Uterus (tissue), 2 donors: Measurements from ENCODE around the gene UTP11.

Source experiments
- POLR2A ChIP-seq, 2 donors: fragments of 450-650 bp; IDR thresholded peaks; one replicate each; pipeline ENCODE4 v1.6.1; 2016; ENCODE audit warnings: antibody characterized with exemption in 2 of 2, mild to moderate bottlenecking in 1 of 2, moderate library complexity in 1 of 2
- TF ChIP-seq, protein P1 (sequence below), 4 experiments: fragments of 200-600 bp in 2 of 4; fragments of 450-650 bp in 2 of 4; sonication (generic) in 2 of 4; IDR thresholded peaks; one replicate each; pipeline ENCODE4 v1.5.1; 2016 to 2019; ENCODE audit warnings: antibody characterized with exemption in 4 of 4, mild to moderate bottlenecking in 2 of 4, moderate library complexity in 1 of 4

DNA sequence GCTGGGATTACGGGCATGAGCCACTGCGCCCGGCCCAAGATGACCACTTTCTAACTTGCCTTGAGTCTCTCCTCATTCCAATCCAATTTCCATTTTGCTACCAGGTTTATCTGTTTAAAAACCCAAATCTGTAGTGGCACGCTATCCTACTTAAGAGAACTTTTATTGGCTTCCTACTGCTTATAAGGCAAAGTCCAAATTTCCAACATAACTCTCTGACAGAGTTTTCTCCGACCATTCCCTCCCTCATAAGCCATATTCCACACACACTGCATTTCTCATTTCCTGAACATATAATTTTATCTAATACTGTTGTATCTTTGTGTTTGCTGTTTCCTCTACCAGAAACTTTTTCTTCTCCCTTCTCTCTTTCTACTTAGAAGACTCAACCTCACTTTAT lies 38.0 kb upstream of the UTP11 start:
- TF ChIP-seq POLR2A (IDR thresholded peaks at IDR 0.05), result no peak
- TF ChIP-seq, protein P1, sequence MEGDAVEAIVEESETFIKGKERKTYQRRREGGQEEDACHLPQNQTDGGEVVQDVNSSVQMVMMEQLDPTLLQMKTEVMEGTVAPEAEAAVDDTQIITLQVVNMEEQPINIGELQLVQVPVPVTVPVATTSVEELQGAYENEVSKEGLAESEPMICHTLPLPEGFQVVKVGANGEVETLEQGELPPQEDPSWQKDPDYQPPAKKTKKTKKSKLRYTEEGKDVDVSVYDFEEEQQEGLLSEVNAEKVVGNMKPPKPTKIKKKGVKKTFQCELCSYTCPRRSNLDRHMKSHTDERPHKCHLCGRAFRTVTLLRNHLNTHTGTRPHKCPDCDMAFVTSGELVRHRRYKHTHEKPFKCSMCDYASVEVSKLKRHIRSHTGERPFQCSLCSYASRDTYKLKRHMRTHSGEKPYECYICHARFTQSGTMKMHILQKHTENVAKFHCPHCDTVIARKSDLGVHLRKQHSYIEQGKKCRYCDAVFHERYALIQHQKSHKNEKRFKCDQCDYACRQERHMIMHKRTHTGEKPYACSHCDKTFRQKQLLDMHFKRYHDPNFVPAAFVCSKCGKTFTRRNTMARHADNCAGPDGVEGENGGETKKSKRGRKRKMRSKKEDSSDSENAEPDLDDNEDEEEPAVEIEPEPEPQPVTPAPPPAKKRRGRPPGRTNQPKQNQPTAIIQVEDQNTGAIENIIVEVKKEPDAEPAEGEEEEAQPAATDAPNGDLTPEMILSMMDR (IDR thresholded peaks at IDR 0.05), result no peak
